ENCODE results near the gene PRR3. TPM values are rescaled to one million over a fixed set of nuclear protein-coding genes. Genes with fewer than 3 reads are reported as not detected.

PRR3 gene
- total and polyA plus RNA-seq, 9 of the 15 experiments (the other 6 are each of a cell fraction or from before 2014, with no cell fraction given) = 23.5 to 59.6 (median 28.8) TPM

GRCh38 chr6:30571075-30571761 lies 14.1 kb downstream of the PRR3 start, which contains the start of gene ABCF1 (continued):
- TF ChIP-seq MBD1 (CRISPR knock-in tag; IDR thresholded peaks at IDR 0.05) = no peak
- TF ChIP-seq, protein P1, sequence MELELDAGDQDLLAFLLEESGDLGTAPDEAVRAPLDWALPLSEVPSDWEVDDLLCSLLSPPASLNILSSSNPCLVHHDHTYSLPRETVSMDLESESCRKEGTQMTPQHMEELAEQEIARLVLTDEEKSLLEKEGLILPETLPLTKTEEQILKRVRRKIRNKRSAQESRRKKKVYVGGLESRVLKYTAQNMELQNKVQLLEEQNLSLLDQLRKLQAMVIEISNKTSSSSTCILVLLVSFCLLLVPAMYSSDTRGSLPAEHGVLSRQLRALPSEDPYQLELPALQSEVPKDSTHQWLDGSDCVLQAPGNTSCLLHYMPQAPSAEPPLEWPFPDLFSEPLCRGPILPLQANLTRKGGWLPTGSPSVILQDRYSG (tag; conservative IDR thresholded peaks at IDR 0.05; ENCODE audit: low read depth) = no peak
- TF ChIP-seq NKRF (IDR thresholded peaks at IDR 0.05; ENCODE audit: borderline replicate concordance) = peak; percentile 99
- peak; percentile 90 for TF ChIP-seq FOXK1 (CRISPR knock-in tag; IDR thresholded peaks at IDR 0.05; ENCODE audit: borderline replicate concordance)
- TF ChIP-seq ZNF184 (CRISPR knock-in tag; IDR thresholded peaks at IDR 0.05) = no peak
- TF ChIP-seq POU5F1 (IDR thresholded peaks at IDR 0.05; ENCODE audit: borderline replicate concordance, low read depth, low read length, partially characterized antibody) = no peak
- TF ChIP-seq TCF7L2 (IDR thresholded peaks at IDR 0.05; ENCODE audit: low read depth, low read length) = no peak
- peak; percentile 86 for TF ChIP-seq POLR2H (tag; IDR thresholded peaks at IDR 0.05; ENCODE audit: low read depth)
- TF ChIP-seq, protein P2, sequence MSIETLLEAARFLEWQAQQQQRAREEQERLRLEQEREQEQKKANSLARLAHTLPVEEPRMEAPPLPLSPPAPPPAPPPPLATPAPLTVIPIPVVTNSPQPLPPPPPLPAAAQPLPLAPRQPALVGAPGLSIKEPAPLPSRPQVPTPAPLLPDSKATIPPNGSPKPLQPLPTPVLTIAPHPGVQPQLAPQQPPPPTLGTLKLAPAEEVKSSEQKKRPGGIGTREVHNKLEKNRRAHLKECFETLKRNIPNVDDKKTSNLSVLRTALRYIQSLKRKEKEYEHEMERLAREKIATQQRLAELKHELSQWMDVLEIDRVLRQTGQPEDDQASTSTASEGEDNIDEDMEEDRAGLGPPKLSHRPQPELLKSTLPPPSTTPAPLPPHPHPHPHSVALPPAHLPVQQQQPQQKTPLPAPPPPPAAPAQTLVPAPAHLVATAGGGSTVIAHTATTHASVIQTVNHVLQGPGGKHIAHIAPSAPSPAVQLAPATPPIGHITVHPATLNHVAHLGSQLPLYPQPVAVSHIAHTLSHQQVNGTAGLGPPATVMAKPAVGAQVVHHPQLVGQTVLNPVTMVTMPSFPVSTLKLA (conservative IDR thresholded peaks at IDR 0.05) = peak; percentile 100
- TF ChIP-seq, protein P3, sequence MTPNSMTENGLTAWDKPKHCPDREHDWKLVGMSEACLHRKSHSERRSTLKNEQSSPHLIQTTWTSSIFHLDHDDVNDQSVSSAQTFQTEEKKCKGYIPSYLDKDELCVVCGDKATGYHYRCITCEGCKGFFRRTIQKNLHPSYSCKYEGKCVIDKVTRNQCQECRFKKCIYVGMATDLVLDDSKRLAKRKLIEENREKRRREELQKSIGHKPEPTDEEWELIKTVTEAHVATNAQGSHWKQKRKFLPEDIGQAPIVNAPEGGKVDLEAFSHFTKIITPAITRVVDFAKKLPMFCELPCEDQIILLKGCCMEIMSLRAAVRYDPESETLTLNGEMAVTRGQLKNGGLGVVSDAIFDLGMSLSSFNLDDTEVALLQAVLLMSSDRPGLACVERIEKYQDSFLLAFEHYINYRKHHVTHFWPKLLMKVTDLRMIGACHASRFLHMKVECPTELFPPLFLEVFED (CRISPR knock-in tag; conservative IDR thresholded peaks at IDR 0.05) = peak; percentile 95
- TF ChIP-seq MLLT1 (IDR thresholded peaks at IDR 0.05) = peak; percentile 60 to 72; a peak in 1 of 4 replicates
- TF ChIP-seq POLR2B (IDR thresholded peaks at IDR 0.05; ENCODE audit: low read depth, partially characterized antibody) = peak; percentile 98
